T47D (cell line): ENCODE results near the gene PDK3.

Experiments
- DNase-seq, 2 experiments: peaks; one replicate each; pipeline versions ENCODE4 v3.0.0 to v3.0.0-alpha.2; 2011 to 2012; ENCODE audit warnings: low read depth in 1 of 2, low spot score in 1 of 2
- JUND ChIP-seq: IDR thresholded peaks from 2 replicates; pipeline ENCODE4 v1.6.1; 2012; ENCODE audit warnings: low read depth
- in situ Hi-C: cut with HindIII; loops from 2 replicates; pipeline ENCODE4 v1.10.0; 2016; ENCODE audit warnings: low sequenced_read_pairs, low pct_unique_long_range_greater_than_20kb

Gene PDK3

GRCh38 chrX:24463077-24463476 lies 2.0 kb upstream of the PDK3 start:
- no peak for DNase-seq
- in situ Hi-C loops: no loop called here
- no peak for TF ChIP-seq JUND

GRCh38 chrX:24464498-24464835 lies 619 bp upstream of the PDK3 start:
- no peak for TF ChIP-seq JUND
- DNase-seq: no peak
- in situ Hi-C loops: no loop called here

DNA sequence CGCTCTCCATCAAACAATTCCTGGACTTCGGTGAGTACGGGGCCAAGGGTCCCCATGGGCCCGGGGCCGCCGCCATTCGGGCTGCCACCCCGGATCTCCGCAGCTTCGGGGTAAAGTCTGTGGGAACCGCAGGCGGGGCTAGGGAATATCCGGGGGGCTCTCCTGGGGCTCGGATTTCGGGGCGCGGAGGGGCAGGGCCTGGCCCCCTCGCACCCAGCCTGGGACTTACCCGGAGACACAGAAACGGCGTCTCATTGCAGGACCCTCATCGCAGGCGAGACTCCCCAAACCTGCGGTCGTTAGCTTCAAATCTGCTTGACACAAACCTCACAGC lies 413 bp downstream of the PDK3 start:
- no peak for DNase-seq
- TF ChIP-seq JUND: no peak
- in situ Hi-C loops: no loop called here

DNA sequence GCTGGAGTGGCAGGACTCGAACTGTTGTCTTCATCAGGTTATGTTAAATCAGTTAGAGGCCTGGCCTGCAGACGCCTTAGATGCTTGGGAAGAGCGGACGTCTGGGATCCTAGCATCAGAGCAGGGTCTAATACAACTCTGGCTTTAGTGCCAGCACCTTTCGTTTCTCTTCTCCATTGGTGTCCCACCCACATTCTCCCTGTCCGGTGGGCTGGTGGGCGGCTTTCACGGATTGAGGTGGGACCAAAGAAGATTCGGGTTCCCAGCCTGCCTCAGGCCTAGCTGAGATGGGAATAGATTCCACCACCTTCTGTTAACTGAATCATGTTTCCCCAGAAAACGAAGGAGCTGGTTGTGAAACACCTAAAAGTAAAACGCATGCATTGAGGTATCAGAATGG lies 939 bp downstream of the PDK3 start:
- in situ Hi-C loops: no loop called here
- DNase-seq: no peak
- TF ChIP-seq JUND: no peak

- in situ Hi-C loops: no loop called here
- no peak for TF ChIP-seq JUND
- DNase-seq: no peak
Measured at GRCh38 chrX:24468245-24468644, 3.2 kb downstream of the PDK3 start.

- in situ Hi-C loops: no loop called here
- no peak for DNase-seq
- TF ChIP-seq JUND: no peak
Measured at GRCh38 chrX:24471808-24472207, 6.7 kb downstream of the PDK3 start.

DNA sequence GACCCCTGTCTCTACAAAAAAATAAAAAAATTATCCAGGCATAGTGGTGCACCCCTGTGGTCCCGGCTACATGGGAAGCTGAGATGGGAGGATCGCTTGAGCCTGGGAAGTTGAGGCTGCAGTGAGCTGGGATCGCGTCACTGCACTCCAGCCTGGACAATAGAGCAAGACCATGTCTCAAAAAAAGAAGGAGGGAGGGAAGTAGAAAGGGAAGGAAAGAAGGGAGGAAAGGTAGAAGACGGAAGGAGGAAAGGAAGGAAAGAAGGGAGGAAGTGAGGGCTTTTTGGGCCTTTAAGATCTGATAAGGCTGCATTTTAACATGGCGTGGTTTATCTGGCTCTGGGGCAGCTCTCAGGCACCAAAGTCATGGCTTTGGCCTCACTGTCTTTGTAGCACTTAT lies 10.4 kb downstream of the PDK3 start:
- in situ Hi-C loops: no loop called here
- no peak for TF ChIP-seq JUND

DNA sequence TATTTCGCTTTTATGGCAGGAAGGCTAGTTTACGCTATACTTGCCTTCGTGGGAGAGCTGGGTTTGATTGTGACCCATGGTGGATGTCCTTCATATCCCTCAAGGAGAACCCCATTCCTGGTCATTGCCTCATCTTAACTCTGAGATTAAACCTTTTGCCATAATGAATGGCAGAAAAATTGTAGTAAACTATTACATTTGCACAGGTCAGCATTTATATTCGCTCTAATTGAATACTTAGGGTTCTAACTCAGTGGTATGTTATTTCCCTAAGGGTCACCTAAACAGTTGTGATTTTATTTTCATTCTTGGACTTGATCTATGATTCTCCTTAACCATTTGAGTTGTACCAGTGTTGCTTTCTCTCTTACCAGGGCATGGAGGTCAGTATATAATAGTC lies 13.4 kb downstream of the PDK3 start:
- in situ Hi-C loops: no loop called here
- no peak for DNase-seq
- no peak for TF ChIP-seq JUND

More for the DNA sequence above, 10.4 kb downstream of the PDK3 start:
- DNase-seq: no peak

GRCh38 chrX:24479924-24480323 lies 14.8 kb downstream of the PDK3 start:
- DNase-seq: peak; percentile 10 to 59
- in situ Hi-C loops: no loop called here
- TF ChIP-seq JUND: no peak

GRCh38 chrX:24480400-24480865 lies 15.3 kb downstream of the PDK3 start:
- in situ Hi-C loops: no loop called here
- no peak for TF ChIP-seq JUND
- no peak for DNase-seq

DNA sequence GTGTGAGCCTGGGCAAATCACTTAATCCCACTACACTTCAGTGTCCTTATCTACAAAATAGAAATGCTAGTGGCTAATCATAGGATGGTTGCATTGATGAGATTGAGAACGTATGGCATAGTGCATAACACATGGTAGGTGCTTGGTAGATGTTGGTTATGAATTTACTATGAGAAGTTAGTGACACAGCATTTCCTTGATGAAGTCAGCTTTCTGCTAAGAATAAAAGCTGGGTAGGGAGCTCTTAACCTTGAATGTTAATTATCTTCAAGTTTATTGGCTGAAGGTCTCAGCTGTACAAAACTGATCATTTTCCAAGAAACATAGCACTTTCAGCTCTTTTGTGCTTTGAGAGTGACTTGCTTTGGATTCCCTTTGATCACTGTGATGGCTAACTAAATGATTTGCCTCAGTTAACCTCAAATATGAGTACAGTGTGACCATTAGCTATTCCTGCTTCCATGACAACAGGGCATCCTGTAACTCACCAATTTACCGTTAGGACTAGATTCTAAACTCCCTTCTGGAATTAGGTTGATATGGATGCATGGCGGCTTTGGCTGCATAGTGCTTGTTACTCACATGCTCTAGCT lies 17.8 kb downstream of the PDK3 start:
- DNase-seq: no peak
- in situ Hi-C loops: no loop called here
- no peak for TF ChIP-seq JUND

DNA sequence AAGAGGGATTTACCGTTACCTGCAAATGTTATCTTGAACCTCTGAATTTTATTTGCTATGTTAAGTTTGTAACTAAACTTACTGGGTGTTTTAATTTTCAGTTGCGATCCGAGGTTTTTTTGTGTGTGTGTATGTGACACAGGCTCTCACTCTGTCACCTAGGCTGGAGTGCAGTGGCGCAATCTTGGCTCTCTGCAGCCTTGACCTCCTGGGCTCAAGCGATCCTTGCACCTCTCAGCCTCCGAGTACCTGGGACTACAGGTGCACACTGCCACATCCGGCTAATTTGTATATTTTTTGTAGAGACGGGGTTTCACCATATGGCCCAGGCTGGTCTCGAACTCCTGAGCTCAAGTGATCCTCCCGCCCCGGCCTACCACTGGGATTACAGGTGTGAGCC lies 18.5 kb downstream of the PDK3 start:
- in situ Hi-C loops: no loop called here
- no peak for TF ChIP-seq JUND
- no peak for DNase-seq

GRCh38 chrX:24485323-24485722 lies 20.2 kb downstream of the PDK3 start:
- in situ Hi-C loops: no loop called here
- DNase-seq: no peak
- no peak for TF ChIP-seq JUND

DNA sequence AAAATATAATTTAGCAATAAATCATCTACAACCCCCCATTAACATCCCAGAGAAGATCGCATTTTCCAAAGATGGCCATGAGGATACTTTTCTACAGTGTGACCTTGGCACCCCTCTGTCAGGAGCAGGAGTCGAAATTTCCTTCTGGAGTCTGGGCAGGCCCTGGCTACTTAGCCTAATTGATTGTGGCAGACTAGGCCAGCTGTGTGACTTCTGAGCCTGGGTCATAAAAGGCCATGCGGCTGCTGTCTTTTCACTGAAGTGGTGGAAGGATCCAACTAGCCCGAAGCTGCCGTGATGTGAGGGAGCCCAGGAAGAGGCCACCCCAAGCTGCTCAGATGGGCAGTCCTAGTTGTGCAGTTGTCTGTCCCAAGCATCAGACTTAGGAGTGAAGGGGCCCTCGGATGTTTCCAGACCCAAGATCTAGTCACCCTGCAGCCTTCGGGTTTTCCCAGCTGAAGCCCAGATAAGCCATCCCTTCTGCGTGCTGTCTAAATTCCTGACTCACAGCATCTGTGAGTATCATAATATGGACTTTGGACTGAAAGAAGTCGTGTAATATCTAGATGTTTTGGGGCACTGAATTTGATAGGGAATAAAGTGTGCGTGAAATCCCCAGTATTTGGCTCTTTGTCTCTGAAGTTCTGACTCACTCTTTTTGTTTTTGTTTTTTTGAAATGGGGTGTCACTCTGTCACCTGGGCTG lies 21.0 kb downstream of the PDK3 start:
- no peak for TF ChIP-seq JUND
- DNase-seq: no peak
- in situ Hi-C loops: no loop called here
